HUES48 (cell line): ENCODE measurements around the gene ATP1A4.

Source experiments
- H3K27ac ChIP-seq: one replicate; pipeline ENCODE4 v1.7.0; 2013; ENCODE audit warnings: low read depth, low read length, inconsistent platforms
- H3K27me3 ChIP-seq: 2 replicates; pipeline ENCODE4 v1.6.1; 2013; ENCODE audit warnings: mild to moderate bottlenecking, low read length; ENCODE audit not compliant: control insufficient read depth, insufficient read depth
- H3K36me3 ChIP-seq: 2 replicates; pipeline ENCODE4 v1.6.1; 2013; ENCODE audit warnings: low read length; ENCODE audit not compliant: control insufficient read depth, insufficient read depth
- H3K4me1 ChIP-seq: 2 replicates; pipeline ENCODE4 v1.6.1; 2013; ENCODE audit warnings: mild to moderate bottlenecking, low read length; ENCODE audit not compliant: control insufficient read depth, insufficient read depth
- H3K4me3 ChIP-seq: 2 replicates; pipeline ENCODE4 v1.5.1; 2013; ENCODE audit warnings: mild to moderate bottlenecking, low read depth, low read length
- H3K9ac ChIP-seq: 2 replicates; pipeline ENCODE4 v1.6.1; 2013; ENCODE audit warnings: mild to moderate bottlenecking, low read depth, low read length, moderate library complexity
- H3K9me3 ChIP-seq: 2 replicates; pipeline ENCODE4 v1.6.1; 2013; ENCODE audit warnings: low read length; ENCODE audit not compliant: control insufficient read depth, insufficient read depth

Gene ATP1A4

GRCh38 chr1:160219062-160219929 lies 67.9 kb downstream of the ATP1A4 start:
- Histone ChIP-seq H3K36me3 (peaks cover 99% of the 10 kb centered on the region), H3K27me3 (no peaks in the 10 kb centered on the region), H3K4me3 (no peak overlapping the region), H3K27ac (peak overlapping the region; percentile 37), H3K9ac (no peak overlapping the region), H3K4me1 (no peaks in the 10 kb centered on the region; the same call in 1 of the 2 replicates), H3K9me3 (no peaks in the 10 kb centered on the region)

GRCh38 chr1:160220301-160220700 lies 68.9 kb downstream of the ATP1A4 start:
- no peak overlapping the region for H3K4me3 ChIP-seq
- no peaks in the 10 kb centered on the region; the same call in 1 of the 2 replicates for H3K4me1 ChIP-seq
- no peaks in the 10 kb centered on the region for H3K9me3 ChIP-seq
- peaks cover 99% of the 10 kb centered on the region for H3K36me3 ChIP-seq
- peak overlapping the region; percentile 18 for H3K27ac ChIP-seq
- H3K27me3 ChIP-seq: no peaks in the 10 kb centered on the region
- H3K9ac ChIP-seq: no peak overlapping the region

DNA sequence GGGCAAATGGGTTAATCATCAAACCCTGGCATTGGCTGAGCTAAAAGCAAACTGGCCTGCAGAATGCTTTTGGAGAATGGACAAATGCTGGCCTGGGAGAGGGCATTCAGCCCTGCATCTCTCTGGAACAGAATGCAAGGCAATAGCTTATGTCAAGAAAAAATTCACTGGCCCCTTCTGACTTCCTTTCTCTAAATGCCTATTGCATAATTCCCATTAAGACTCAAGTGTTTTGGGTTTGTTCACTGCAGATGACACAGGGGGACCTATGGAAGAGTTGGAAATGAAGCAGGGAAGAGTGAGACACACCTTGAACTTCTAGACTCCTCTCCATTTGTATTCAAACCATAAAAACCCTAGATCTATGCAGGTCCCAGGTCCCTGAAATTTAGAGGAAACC lies 69.7 kb downstream of the ATP1A4 start:
- H3K36me3 ChIP-seq: peaks cover 99% of the 10 kb centered on the region

GRCh38 chr1:160222546-160222945 lies 71.1 kb downstream of the ATP1A4 start:
- no peak overlapping the region for H3K4me3 ChIP-seq
- H3K27me3 ChIP-seq: no peaks in the 10 kb centered on the region
- H3K9me3 ChIP-seq: no peaks in the 10 kb centered on the region
- no peak overlapping the region for H3K9ac ChIP-seq
- H3K36me3 ChIP-seq: peaks cover 99% of the 10 kb centered on the region
- no peak overlapping the region for H3K27ac ChIP-seq
- no peaks in the 10 kb centered on the region; the same call in 1 of the 2 replicates for H3K4me1 ChIP-seq

More for the DNA sequence above, 69.7 kb downstream of the ATP1A4 start:
- Histone ChIP-seq H3K4me1 (no peaks in the 10 kb centered on the region; the same call in 1 of the 2 replicates), H3K27ac (no peak overlapping the region), H3K4me3 (no peak overlapping the region), H3K9me3 (no peaks in the 10 kb centered on the region), H3K27me3 (no peaks in the 10 kb centered on the region), H3K9ac (no peak overlapping the region)

DNA sequence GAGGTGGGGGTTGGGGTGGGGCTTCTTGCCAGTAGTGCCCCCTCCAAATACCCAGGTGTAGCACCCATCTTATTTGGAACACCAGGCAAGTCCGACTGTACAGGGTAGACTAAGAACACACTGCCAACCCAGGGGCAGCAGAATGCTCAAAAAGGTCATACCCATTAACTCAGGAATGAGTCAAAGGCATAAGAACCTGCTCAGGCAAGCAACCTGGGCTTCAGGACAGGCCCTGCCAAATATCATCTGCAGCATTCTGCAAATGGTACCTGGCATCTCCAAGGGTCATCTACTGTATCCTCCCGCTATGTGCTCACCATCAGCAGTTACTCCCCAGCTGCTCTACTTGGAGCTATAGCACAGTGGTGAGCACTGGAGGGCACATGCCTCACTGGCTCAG lies 73.2 kb downstream of the ATP1A4 start:
- Histone ChIP-seq H3K4me3 (no peak overlapping the region), H3K9ac (no peak overlapping the region), H3K9me3 (no peaks in the 10 kb centered on the region), H3K36me3 (peaks cover 98% of the 10 kb centered on the region), H3K27ac (no peak overlapping the region), H3K27me3 (no peaks in the 10 kb centered on the region), H3K4me1 (no peaks in the 10 kb centered on the region; the same call in 1 of the 2 replicates)

DNA sequence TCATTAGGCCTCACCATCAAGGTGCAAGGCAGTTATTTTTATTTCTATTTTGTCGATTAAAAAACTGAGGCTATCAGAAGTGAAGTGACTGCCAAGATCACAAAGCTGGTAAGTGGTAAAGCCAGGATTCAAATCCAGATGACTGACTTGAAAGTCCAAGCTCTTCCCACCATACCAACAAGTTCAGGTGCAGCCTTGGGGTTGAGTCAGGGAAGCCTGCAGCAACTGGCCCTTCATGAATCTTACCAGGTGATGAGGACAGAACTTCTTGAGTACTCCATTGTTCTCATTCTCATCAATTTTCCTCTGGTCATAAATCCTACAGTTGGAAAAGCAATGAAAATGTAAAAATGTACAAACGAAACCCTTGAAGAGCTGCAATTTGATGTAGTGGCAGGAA lies 73.9 kb downstream of the ATP1A4 start:
- H3K9ac ChIP-seq: no peak overlapping the region
- no peaks in the 10 kb centered on the region for H3K9me3 ChIP-seq
- H3K4me1 ChIP-seq: no peaks in the 10 kb centered on the region; the same call in 1 of the 2 replicates
- H3K4me3 ChIP-seq: no peak overlapping the region
- peaks cover 99% of the 10 kb centered on the region for H3K36me3 ChIP-seq
- H3K27me3 ChIP-seq: no peaks in the 10 kb centered on the region
- H3K27ac ChIP-seq: no peak overlapping the region

- Histone ChIP-seq H3K27me3 (no peaks in the 10 kb centered on the region), H3K27ac (no peak overlapping the region), H3K36me3 (peaks cover 99% of the 10 kb centered on the region), H3K9me3 (no peaks in the 10 kb centered on the region), H3K4me1 (no peaks in the 10 kb centered on the region), H3K9ac (no peak overlapping the region), H3K4me3 (no peak overlapping the region)
Measured at GRCh38 chr1:160226623-160227022, 75.2 kb downstream of the ATP1A4 start.

DNA sequence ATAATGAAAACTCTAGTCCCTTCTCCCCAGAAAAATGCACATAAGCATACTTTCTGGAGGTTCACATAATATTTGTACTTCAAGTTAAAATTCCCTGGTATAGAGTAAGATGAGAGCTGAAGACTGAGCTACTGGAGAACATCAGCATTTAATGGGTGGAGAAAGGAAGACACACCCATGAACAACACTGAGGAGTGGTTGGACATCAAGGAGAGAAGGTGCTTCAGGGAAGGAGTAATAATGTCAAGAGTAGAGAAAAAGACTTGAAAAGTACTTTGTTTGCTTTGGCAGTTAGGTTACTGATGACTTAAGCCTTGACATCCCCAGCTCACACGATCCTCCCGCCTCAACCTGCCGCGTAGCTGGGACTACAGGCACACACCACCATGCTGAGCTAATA lies 75.6 kb downstream of the ATP1A4 start:
- H3K27me3 ChIP-seq: no peaks in the 10 kb centered on the region
- no peak overlapping the region for H3K27ac ChIP-seq
- H3K4me3 ChIP-seq: no peak overlapping the region
- H3K36me3 ChIP-seq: peaks cover 99% of the 10 kb centered on the region
- no peak overlapping the region for H3K9ac ChIP-seq
- H3K4me1 ChIP-seq: no peaks in the 10 kb centered on the region
- H3K9me3 ChIP-seq: no peaks in the 10 kb centered on the region

DNA sequence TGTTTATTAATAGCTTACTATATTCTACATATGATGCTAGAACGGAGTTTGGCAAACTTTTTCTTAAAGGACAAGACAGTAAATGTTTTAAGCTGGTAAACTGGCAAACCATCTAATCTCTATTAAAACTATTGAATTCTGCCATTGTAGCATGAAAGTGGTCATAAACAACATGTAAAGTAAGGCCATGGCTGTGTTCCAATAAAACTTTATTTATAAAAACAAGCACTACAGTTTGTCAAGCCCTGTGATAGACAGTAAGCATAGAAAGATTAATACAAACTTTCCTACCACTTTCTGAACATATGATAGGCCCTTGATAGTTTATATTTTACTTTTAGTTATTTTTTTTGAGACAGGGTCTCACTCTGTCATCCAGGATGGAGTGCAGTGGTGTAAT lies 76.2 kb downstream of the ATP1A4 start:
- Histone ChIP-seq H3K4me1 (no peaks in the 10 kb centered on the region), H3K4me3 (no peak overlapping the region), H3K27me3 (no peaks in the 10 kb centered on the region), H3K27ac (no peak overlapping the region), H3K9me3 (no peaks in the 10 kb centered on the region), H3K36me3 (peaks cover 97% of the 10 kb centered on the region), H3K9ac (no peak overlapping the region)

DNA sequence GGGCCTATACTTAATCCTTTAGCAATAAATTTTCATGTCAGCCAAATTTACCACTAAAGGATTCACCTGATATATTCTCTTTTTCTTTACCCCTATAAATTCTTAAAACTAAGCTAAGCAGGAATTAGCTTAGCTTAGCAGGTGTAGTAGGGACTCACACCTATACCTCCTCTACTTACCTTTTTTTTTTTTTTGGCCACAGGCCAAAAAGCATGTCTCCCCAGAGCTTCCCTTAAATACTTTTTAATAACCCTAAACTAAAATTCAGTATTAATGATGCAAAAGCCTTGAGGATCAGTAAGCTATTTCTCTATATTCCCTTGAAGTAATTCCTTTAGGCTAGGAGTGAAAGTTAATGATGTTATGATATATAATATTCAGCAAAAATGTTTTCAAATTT lies 77.0 kb downstream of the ATP1A4 start:
- Histone ChIP-seq H3K27ac (no peak overlapping the region), H3K27me3 (no peaks in the 10 kb centered on the region), H3K9me3 (no peaks in the 10 kb centered on the region), H3K9ac (no peak overlapping the region), H3K4me1 (no peaks in the 10 kb centered on the region), H3K36me3 (peaks cover 97% of the 10 kb centered on the region), H3K4me3 (no peak overlapping the region)

GRCh38 chr1:160232911-160233310 lies 81.5 kb downstream of the ATP1A4 start:
- Histone ChIP-seq H3K4me1 (no peaks in the 10 kb centered on the region), H3K36me3 (peaks cover 95% of the 10 kb centered on the region)

More at GRCh38 chr1:160232911-160233310, 81.5 kb downstream of the ATP1A4 start:
- no peaks in the 10 kb centered on the region for H3K9me3 ChIP-seq
- H3K27me3 ChIP-seq: no peaks in the 10 kb centered on the region
- no peak overlapping the region for H3K4me3 ChIP-seq
- no peak overlapping the region for H3K9ac ChIP-seq
- no peak overlapping the region for H3K27ac ChIP-seq
